Measurements from ENCODE around the gene ADRM1.

Gene ADRM1

DNA sequence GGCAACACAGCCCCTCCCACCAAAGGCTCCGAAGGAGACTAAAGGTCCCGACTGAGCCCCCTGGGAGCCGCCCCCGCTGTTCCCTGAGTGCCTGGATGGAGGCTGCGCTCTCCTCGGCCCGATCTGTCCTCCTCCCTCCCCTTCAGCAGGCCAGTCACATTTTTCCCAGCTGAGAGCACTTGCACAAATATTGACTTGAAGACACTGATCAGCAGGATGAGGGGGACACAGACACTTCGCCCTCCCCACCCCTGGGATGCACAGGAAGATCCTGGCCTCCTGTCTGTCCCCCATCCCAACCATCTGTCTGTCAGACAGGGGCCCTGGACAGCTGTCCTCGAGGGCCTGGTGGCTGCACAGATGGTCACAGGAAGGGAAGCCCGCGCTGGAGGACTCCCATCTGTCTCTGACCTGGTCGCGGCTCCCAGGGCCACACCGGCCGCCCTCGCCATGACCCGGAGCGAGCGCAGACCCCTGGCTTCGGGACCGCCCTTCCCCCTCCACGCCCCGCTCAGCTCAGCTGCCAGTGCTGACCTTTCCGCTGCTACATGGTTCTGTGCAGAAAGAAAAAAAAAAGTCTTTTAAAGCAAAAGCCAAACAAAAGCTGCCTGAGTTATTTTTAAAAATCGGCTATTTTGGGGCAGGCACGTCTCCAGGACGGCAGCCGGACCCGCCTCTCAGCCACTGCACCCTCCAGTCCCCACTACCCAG lies 53.2 kb downstream of the ADRM1 start:
- no peak for DNase-seq (ENCODE audit: low spot score)

DNA sequence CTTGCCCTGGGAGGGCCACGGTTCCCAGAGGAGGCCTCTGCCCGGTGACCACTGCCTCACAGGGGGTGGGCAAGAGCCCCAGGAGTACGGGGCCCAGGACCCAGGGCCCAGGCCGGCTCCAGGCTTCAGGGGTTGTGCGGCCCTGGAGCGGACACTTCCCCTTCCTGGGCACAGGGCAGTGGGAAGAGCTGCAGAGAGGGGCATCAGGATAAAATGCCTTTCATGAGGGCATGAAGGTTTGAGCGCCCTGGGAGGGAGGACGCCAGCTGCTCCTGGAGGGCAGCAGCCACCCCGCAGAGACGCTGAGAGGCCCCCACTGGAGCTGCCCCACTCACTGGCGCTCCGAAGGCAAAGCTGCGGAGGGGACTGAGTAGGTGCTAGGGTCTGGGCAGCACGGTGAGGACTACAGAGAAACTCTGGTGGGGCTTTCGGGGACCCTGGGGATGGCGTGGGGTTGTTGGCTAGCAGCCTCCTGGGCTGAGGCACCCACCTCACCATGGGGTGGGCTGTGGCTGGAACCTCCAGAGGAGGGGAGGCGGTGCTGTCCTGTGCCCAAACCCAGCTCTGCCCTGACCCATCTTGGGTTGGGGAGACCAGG lies 53.9 kb downstream of the ADRM1 start:
- no peak for DNase-seq (ENCODE audit: low spot score)

DNA sequence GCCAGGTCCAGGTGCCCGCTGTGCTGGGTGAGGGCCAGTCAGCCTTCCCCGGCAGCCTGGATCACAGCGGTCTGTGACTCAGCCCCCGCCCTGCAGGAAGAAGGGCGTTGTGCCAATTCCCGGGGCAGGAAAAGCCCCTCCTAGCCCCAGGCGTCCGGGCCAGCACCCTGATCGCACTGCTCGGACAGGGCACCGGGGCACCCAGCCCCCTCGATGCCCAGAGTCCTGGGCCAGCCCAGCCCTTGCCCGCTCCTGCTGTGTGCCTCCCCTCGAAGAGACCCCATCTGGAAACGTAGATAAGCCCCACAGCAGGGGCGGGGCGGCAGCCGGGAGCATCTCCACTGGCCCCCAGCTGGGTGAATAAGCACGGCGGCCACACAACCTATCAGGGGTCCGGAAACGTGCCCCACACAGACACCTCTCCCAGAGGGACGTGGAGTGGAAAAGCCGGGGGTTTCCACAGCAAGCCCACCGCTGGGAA lies 54.4 kb downstream of the ADRM1 start:
- no peak for DNase-seq (ENCODE audit: low spot score)

- DNase-seq (ENCODE audit: low spot score): no peak
Observed at GRCh38 chr20:62357681-62358080, 54.9 kb downstream of the ADRM1 start.
